Pancreas (tissue), 10 donors: ENCODE measurements around the gene PRICKLE2. TPM values are rescaled to one million over a fixed set of nuclear protein-coding genes. Genes with fewer than 3 reads are reported as not detected.
A peak's percentile ranks its signal among the peaks of the same experiment; 100 is the strongest.

Experiments used
- ATAC-seq, 4 donors: fragments of 200-7000 bp; cut with Tn5 transposase; one replicate each; pipeline versions ENCODE4 v1.8.0 to v1.9.1; 2020; ENCODE audit warnings: mild to moderate bottlenecking in 4 of 4, moderate library complexity in 4 of 4
- DNase-seq, 6 donors: peaks; one replicate each; pipeline ENCODE4 v3.0.0-alpha.2; 2020
- FAIRE-seq: peaks from 2 replicates; lab custom pipeline; 2012; peaks lifted over from hg19 to GRCh38; lab: Jason Lieb, UNC
- H3K27ac ChIP-seq, 4 donors: fragments of 200-600 bp; sonication (generic); 1 replicate in 3 of 4; 2 replicates in 1 of 4; pipeline versions ENCODE4 v1.5.0 to v1.8.0; 2020
- H3K27me3 ChIP-seq, 4 donors: fragments of 200-600 bp; one replicate each; pipeline ENCODE4 v1.8.0; 2021
- H3K36me3 ChIP-seq, 3 donors: fragments of 200-600 bp; sonication (generic) in 1 of 3; one replicate each; pipeline versions ENCODE4 v1.5.0 to v1.8.0; 2020 to 2021
- H3K4me1 ChIP-seq, 3 donors: fragments of 200-600 bp; one replicate each; pipeline ENCODE4 v1.8.0; 2021
- H3K4me3 ChIP-seq, 4 donors: fragments of 200-600 bp; sonication (generic) in 2 of 4; one replicate each; pipeline versions ENCODE4 v1.5.0 to v1.8.0; 2020 to 2021
- H3K9me3 ChIP-seq, 4 donors: fragments of 200-600 bp; one replicate each; pipeline ENCODE4 v1.8.0; 2021
- CTCF ChIP-seq, 4 donors: fragments of 200-600 bp; sonication (generic) in 3 of 4; IDR thresholded peaks; one replicate each; pipeline versions ENCODE4 v1.5.0 to v1.8.0; 2021; ENCODE audit warnings: antibody characterized with exemption in 4 of 4
- WGBS, 2 donors: extraction: QIAGEN DNeasy Blood & Tissue Kit; methylation state at CpG; one replicate each; pipeline ENCODE4 v1.1.7; 2013; 5-methylcytosine and 5-hydroxymethylcytosine counted together
- intact Hi-C, 3 donors: fragments of 100-400 bp; cut with DNase I; formaldehyde crosslinking; loops; one replicate each; pipeline versions ENCODE4 v1.11.1 to v1.14.2; 2022
- polyA plus RNA-seq, 2 donors: library from polyadenylated mRNA; stranded (reverse); fragments of 200-250 nt; gene quantifications; one replicate each; pipeline ENCODE4 v1.2.3, GENCODE V29; 2013
- total RNA-seq, 6 donors: library from RNA; stranded (reverse); fragmentation: NEBNext Ultra II Directional in 4 of 6; extraction: Animal tissue kit (Norgen Biotek cat#: 25700) in 4 of 6; gene quantifications; one replicate each; pipeline versions ENCODE4 v1.2.1 to v1.2.4, GENCODE V29; 2021 to 2023
- donor health status: healthy with polysubstance abuse.
- donor health status: DM: no; HTN: no; CAD: no; lungs with moderate emphysema.
- donor health status: DM: no; HTN: no; CAD: no.
- donor health status: control.
- donor health status: control.
- donor health status: Bipolar disorder and iron deficiency.
- donor health status: DM: yes; HTN: yes; CAD: no.
- donor health status: DM: no; HTN: no; CAD: no.
- donor health status: DM: no; HTN: no; CAD: no.
- donor health status: DM: yes; HTN: yes; CAD: no.

Gene PRICKLE2
- total and polyA plus RNA-seq, 8 donors = 1.5 to 13.9 (median 7.2) TPM

- ATAC-seq (no peak), DNase-seq (no peak), FAIRE-seq (no peak)
- WGBS, 2 donors = 87 to 94% methylated on average over 3 of the region's 3 CpGs
- intact Hi-C loops = no loop called here
- TF ChIP-seq CTCF (IDR thresholded peaks at IDR 0.05) = no peak
- peaks cover 0 to 3% (median 0%) of the 10 kb centered on the region in 4 donors for H3K9me3 ChIP-seq
- no peak overlapping the region for H3K4me3 ChIP-seq
- H3K27me3 ChIP-seq = no peaks in the 10 kb centered on the region
- H3K27ac ChIP-seq = no peak overlapping the region
- H3K4me1 ChIP-seq = peaks cover 0 to 5% (median 3%) of the 10 kb centered on the region in 3 donors
- H3K36me3 ChIP-seq = no peaks in the 10 kb centered on the region
Observed at GRCh38 chr3:64218329-64218728, 6.9 kb downstream of the PRICKLE2 start.

DNA sequence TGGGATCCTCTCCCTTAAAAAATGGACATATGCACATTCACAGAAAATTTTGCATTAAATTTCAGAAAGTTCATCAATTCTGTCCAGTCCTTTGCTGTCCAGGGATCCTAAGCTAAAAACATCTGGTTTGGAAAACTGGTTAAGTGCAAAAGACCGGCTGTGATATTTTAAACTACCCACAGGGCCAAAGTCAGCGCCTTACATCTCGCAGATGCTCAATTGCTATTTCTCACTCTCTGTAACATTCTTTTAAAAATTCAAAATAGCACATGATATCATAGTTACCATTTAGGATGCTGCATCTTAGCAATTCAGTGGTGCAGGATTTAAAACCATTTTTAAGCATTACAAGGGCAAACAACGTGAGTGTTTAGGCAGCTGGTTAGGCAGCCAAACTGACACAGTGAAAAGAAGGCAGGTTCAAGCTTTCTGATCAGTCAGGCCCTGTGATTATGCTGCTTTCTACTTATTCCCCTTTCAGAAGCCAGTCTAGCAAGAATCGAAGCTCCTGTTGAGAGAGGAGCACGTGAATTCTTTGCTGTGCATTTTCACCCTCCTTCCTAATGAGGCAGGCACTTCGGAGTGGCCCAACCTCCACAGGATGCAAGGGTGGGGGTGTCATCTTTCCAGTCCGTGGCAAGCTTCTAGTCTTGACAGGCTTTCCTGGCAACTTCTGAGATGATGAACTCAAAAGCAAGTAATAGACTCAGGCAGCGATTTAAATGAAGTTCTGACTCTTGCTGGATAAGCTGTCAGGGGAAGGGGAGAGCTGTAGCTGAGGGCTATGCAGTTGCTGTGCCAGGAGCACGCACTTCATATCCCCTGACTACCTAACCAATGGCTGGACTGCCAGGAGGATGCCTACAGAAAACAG is 8.8 kb downstream of the PRICKLE2 start:
- DNase-seq (no peak), FAIRE-seq (no peak), ATAC-seq (peak in 1 of 4 donors; percentile 13)
- TF ChIP-seq CTCF (IDR thresholded peaks at IDR 0.05) = no peak
- peaks cover 0 to 12% (median under 1%) of the 10 kb centered on the region in 3 donors for H3K4me1 ChIP-seq
- no peaks in the 10 kb centered on the region for H3K27me3 ChIP-seq
- intact Hi-C loops = no loop called here
- H3K9me3 ChIP-seq = peaks cover 0 to 3% (median 0%) of the 10 kb centered on the region in 4 donors
- H3K36me3 ChIP-seq = no peaks in the 10 kb centered on the region
- 70 to 77% methylated on average over 10 of the region's 10 CpGs for WGBS, 2 donors
- no peak overlapping the region for H3K4me3 ChIP-seq
- H3K27ac ChIP-seq = no peak overlapping the region

- Histone ChIP-seq H3K4me3 (no peak overlapping the region), H3K36me3 (no peaks in the 10 kb centered on the region), H3K9me3 (peaks cover 0 to 3% (median 0%) of the 10 kb centered on the region in 4 donors), H3K27me3 (no peaks in the 10 kb centered on the region), H3K27ac (no peak overlapping the region), H3K4me1 (peaks cover 0 to 12% (median 0%) of the 10 kb centered on the region in 3 donors)
- DNase-seq = no peak
- no peak for TF ChIP-seq CTCF (IDR thresholded peaks at IDR 0.05)
- no peak for FAIRE-seq
- 94 to 97% methylated on average over 3 of the region's 3 CpGs for WGBS, 2 donors
- intact Hi-C loops = no loop called here
- ATAC-seq = no peak
Observed at GRCh38 chr3:64215559-64215958, 9.7 kb downstream of the PRICKLE2 start.

- H3K27ac ChIP-seq = peak overlapping the region in 2 of 4 donors; percentile 66 to 71
- no peak overlapping the region for H3K4me3 ChIP-seq
- TF ChIP-seq CTCF (IDR thresholded peaks at IDR 0.05) = no peak
- H3K4me1 ChIP-seq = peaks cover 0 to 12% (median 0%) of the 10 kb centered on the region in 3 donors
- 77 to 78% methylated on average over 2 of the region's 2 CpGs for WGBS, 2 donors
- intact Hi-C loops = no loop called here
- H3K9me3 ChIP-seq = peaks cover 0 to 3% (median 0%) of the 10 kb centered on the region in 4 donors
- H3K27me3 ChIP-seq = no peaks in the 10 kb centered on the region
- H3K36me3 ChIP-seq = no peaks in the 10 kb centered on the region
- no peak for DNase-seq
- no peak for FAIRE-seq
- ATAC-seq = no peak
Observed at GRCh38 chr3:64215103-64215502, 10.2 kb downstream of the PRICKLE2 start.
